GM19328 (cell line): ENCODE measurements around the gene ELMOD3.
"Not testable (repeated sequence)": the region's sequence is repeated elsewhere in the genome, so short reads cannot be mapped to it uniquely, and the experiment has no call there.

Source experiments
- ATAC-seq: cut with Tn5 transposase; IDR thresholded peaks from one replicate; pipeline ENCODE4 v1.9.1; 2021; ENCODE audit warnings: mild to moderate bottlenecking, moderate library complexity; ENCODE audit not compliant: unreplicated experiment

ELMOD3 gene

DNA sequence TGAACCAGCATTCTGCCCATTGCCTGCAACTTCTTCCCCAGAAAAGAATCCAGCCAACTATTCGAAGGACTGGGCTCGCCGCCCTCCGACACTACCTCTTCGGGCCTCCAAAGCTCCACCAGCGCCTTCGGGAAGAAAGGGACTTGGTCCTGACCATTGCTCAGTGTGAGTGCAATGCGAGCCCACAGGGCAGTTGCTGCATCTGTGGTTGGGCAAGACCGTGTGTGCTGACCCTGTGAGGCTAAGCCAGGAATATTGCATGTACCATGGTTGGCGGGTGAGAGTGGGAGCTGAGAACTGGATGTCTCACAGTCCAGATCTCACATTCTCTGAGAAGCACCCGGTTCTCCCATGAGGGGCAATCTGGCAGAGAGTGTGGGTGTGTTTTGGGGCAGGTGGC is 16.5 kb downstream of the ELMOD3 start:
- no peak for ATAC-seq

GRCh38 chr2:85376291-85377065 is 21.9 kb downstream of the ELMOD3 start:
- no peak for ATAC-seq

DNA sequence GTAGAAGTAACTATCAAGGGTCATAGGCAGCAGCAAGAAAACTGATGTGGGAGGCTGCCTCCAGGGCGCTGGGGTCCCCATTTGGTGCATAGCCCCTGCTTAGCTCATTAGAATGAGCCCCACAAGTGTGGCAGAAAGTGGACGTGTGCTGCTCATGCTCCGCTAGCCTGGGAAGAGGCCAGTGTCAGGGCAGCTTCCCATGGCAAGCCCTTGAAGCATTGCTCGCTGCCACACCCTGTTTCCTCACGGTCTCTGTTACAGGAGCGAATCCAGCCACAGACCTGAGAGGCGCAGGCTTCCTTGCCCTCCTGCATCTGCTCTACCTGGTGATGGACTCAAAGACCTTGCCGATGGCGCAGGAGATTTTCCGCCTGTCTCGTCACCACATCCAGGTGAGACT is 22.5 kb downstream of the ELMOD3 start:
- ATAC-seq = no peak

DNA sequence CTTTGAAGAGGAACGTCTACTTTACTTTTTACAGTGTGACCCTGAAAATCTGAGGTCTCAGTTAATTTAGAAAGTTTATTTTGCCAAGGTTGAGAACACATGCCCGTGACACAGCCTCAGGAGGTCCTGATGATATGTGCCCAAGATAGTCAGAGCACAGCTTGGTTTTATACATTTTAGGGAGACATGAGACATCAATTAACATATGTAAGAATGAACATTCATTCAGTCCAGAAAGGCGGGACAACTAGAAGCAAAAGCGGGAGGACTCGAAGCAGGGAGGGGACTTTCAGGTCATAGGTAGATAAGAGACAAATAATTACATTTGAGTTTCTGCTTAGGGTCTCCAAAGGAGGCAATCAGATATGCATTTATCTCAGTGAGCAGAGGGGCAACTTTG is 23.7 kb downstream of the ELMOD3 start:
- ATAC-seq = no peak

DNA sequence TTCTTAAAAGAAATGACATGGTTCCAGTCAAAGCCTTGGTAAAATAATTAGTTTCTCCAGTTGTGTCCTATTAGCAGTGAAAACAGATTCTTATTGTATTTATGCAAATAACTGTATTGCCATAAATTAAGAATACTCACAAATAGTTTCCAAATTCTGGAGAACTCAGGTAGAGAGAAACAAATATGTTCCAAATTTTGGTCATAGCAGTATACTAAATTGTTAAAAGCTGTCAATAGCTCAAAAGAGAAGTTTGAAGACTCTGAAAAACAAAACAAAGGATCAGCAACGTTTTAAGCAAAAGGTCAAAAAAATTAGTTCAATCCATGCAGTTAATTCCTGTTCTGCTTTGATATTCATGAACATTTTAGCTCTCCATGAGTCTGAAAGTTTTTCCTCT is 25.5 kb downstream of the ELMOD3 start:
- no peak for ATAC-seq

DNA sequence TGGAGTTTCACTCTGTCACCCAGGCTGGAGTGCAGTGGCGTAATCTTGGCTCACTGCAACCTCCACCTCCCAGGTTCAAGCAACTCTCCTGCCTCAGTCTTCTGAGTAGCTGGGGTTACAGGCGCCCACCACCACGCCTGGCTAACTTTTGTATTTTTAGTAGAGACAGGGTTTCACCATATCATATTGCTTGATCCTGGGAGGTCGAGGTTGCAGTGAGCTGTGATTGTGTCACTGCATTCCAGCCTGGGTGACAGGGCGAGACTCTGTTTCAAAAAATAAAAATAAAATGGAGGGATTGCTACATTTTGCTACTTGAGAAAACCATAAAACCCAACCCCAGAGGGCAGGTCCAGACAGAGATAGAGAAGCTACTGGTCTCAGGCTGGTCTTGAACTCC is 28.6 kb downstream of the ELMOD3 start:
- not testable (repeated sequence) for ATAC-seq

GRCh38 chr2:85383850-85384249 is 29.3 kb downstream of the ELMOD3 start:
- ATAC-seq = no peak

GRCh38 chr2:85385746-85386145 is 31.2 kb downstream of the ELMOD3 start:
- no peak for ATAC-seq

DNA sequence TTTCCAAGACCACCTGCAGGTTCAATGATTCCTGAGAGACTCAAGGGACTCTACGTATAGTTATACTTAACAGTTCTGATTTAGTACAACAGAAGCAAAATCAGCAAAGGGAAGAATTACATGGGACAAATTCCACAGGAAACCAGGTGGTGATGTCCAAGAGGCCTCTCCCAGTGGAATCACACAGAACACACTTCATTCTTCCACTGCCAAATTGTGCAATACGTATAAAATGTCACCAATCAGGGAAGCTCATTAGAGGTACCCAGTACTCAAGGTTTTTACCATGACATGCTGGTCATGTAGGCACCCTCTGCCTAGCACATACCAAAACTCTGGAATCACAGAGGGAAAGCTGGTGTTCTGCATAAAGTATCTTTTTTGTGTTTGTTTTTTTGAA is 33.2 kb downstream of the ELMOD3 start:
- ATAC-seq = no peak

GRCh38 chr2:85388878-85389538 is 34.4 kb downstream of the ELMOD3 start:
- ATAC-seq = no peak

DNA sequence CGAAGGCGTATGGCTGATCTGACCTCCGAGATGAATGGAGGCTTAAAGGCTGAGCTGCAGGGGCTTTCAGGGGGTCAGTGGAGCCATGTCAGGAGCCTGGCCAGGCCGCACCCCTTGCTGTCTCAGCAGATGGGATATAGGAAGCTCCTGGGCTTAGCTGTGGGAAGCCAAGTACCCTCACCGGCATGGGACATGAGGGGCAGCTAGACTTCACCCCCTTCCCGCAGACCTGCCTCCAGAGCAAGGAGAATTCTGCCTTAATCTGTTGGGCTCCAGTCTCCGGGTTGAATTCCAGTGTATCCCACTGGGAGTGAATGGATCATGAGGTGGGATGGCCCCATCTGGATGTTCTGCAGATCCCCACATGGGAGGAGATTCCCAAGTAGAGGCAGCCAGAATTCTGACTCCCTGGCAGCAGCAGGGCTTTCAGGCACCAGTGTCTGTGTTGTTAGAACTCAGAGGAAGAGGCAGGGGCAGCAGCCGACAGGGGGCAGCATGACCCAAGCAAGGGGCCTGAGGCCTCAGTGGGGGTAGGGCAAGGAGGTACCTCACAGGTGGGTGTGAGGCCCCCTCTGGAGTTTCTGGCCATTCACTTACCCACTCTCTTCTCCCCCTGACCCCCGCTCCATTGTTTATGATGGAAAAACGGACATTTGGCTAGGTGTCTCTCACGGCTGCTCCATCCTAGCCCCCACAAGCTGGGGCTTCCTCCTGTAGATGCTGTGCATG is 36.5 kb downstream of the ELMOD3 start:
- no peak for ATAC-seq

DNA sequence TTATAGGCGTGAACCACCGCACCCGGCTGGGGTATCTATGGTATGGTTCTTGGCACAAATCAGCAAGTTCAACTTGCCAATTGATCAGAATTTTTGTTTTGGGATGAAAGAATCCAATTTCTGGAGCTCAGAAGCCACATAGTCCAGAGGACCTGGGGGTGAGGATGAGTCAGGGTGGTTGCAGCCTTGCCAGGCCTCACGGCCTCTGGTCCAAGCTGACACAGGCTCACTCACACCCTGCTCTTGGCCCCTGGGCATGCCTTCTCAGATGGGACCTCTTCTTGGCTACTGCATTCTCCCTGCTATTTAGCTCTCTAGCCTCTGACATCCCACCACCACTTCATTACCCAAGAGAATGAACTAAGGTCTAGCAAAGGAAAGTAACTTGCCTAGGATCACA is 39.3 kb downstream of the ELMOD3 start:
- no peak for ATAC-seq

DNA sequence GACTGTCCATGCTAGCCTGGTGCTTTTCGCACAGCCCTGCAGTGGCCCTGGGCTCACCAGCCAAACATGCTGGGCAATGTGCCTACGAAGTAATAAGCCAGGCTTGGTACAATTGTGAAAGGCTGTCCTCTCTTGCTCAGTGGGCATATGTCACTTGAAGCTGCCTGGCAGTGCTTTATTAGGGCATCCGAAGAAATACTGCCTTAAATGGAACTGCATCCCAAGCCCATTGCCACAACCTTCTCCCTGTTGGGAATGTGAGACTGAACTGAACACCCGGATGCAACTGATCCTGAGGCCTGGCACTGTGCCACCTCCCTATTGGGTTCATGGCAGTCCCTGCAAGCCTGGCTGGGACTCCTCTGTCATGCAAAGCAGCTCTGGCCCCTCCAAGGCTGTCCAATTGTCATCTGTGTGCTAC is 39.7 kb downstream of the ELMOD3 start:
- ATAC-seq = no peak

- ATAC-seq = no peak
These were observed 40.4 kb downstream of the ELMOD3 start for GRCh38 chr2:85394976-85395375.

GRCh38 chr2:85395912-85396475 is 41.4 kb downstream of the ELMOD3 start:
- ATAC-seq = no peak

GRCh38 chr2:85396531-85397470 is 42.2 kb downstream of the ELMOD3 start:
- ATAC-seq = no peak

DNA sequence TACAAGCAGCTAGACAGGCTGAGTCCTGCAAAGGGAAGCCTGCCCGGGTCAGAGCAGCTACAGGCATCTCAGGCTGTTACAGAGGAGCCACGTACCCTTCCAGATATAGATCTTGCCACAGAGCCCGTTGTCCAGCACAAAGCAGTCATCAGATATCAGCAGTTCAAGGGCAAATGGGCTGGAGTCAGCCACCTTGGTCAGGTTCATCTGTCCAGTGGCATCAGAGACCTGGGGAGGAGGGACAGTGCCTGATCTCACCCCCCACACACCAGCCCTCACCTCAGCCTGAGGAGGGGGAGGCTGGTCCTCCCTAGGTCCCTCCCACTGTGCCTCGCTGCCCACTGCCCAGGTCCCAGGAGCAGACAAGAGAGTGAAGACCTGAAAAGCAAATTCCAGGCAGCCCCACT is 43.4 kb downstream of the ELMOD3 start:
- ATAC-seq = no peak

DNA sequence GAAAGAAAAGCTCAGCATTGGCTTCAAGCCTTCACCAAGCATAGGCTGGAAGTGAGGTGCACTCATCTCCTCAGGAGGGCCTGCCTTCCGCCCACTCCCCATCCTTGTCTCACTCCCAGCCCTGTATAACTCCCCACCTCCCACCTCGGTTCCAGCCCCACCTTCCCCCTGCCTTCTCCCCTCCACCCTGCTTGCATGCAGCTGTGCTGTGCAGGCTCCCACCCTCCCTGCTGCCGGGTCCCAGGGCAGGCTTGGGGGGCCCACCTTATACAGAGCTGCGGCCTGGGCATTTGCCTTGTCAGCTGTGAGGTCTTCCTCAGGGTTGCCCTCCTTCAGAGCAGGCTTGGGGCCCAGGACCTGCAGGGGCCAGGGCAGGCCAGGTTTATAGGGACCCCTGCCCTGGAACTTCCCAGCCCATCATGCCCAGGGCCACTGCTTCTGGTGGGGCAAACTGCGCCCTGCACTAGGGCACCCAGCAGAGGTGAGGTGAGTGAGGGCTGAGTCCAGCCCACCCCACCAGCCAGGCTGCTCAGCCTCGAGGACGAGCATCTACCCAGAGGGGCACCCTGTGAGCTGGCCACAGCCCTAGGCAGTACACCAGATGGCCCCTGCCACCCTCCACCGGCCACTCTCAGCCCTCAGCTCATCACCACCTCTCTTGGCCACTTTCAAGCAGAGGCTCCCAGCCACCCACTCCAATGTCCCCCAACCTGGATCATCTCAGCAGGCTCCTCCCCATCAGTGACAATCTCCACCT is 44.0 kb downstream of the ELMOD3 start:
- ATAC-seq = no peak

- no peak for ATAC-seq
These were observed 44.5 kb downstream of the ELMOD3 start for GRCh38 chr2:85399183-85399455.

GRCh38 chr2:85400023-85400422 is 45.5 kb downstream of the ELMOD3 start:
- no peak for ATAC-seq
